ENCODE measurements around the gene NOD1. TPM values are rescaled to one million over a fixed set of nuclear protein-coding genes. Genes with fewer than 3 reads are reported as not detected.

Gene NOD1
- total and polyA plus RNA-seq, 2 of the 13 experiments (the other 11 are each of a cell fraction or from before 2014, with no cell fraction given), result 1.7 to 2.9 TPM

DNA sequence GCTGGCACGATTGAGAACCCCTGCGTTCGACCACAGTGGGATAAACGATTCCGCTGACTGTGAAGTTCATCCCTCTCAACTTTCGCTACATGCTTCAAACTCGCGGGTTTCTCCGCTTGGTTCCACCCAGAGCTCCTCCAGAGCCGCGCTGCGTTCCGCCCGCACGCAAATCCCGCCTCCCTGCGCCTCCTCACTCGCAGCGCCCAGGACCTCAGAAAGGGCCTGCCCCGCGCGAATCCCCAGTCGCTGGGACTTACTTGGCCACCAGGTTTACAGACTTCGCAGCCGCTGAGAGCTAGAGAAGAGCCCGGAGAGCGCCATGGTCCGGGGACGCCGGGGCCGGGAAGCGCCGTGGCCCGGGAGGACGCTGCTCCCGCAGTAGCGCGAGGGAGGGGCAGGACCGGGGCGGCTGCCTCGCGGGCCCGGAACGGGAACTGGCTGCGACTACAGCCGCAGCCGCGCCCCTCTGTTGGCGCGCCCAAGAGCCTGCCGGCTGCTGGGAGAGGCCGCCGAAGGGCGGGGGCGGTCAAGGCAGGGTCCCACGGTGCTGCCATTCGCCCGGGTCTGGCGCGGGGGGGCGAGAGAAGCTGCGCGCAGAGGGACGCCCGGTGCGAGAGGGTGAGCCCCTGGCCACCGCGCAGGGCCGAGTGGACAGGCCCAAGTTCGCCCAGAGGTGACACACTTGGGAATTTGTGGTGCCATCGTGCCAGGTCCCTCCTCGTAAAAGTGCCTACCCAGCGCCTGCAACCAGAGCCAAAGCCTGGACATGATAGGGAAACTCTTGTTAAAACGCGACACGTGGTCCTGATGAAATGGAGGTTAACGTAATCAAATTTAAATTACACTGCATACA, at the start of gene NOD1 (continued):
- TF ChIP-seq, protein P1, sequence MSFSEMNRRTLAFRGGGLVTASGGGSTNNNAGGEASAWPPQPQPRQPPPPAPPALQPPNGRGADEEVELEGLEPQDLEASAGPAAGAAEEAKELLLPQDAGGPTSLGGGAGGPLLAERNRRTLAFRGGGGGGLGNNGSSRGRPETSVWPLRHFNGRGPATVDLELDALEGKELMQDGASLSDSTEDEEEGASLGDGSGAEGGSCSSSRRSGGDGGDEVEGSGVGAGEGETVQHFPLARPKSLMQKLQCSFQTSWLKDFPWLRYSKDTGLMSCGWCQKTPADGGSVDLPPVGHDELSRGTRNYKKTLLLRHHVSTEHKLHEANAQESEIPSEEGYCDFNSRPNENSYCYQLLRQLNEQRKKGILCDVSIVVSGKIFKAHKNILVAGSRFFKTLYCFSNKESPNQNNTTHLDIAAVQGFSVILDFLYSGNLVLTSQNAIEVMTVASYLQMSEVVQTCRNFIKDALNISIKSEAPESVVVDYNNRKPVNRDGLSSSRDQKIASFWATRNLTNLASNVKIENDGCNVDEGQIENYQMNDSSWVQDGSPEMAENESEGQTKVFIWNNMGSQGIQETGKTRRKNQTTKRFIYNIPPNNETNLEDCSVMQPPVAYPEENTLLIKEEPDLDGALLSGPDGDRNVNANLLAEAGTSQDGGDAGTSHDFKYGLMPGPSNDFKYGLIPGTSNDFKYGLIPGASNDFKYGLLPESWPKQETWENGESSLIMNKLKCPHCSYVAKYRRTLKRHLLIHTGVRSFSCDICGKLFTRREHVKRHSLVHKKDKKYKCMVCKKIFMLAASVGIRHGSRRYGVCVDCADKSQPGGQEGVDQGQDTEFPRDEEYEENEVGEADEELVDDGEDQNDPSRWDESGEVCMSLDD (CRISPR knock-in tag; IDR thresholded peaks at IDR 0.05; ENCODE audit: borderline replicate concordance), result no peak
- TF ChIP-seq, protein P2, sequence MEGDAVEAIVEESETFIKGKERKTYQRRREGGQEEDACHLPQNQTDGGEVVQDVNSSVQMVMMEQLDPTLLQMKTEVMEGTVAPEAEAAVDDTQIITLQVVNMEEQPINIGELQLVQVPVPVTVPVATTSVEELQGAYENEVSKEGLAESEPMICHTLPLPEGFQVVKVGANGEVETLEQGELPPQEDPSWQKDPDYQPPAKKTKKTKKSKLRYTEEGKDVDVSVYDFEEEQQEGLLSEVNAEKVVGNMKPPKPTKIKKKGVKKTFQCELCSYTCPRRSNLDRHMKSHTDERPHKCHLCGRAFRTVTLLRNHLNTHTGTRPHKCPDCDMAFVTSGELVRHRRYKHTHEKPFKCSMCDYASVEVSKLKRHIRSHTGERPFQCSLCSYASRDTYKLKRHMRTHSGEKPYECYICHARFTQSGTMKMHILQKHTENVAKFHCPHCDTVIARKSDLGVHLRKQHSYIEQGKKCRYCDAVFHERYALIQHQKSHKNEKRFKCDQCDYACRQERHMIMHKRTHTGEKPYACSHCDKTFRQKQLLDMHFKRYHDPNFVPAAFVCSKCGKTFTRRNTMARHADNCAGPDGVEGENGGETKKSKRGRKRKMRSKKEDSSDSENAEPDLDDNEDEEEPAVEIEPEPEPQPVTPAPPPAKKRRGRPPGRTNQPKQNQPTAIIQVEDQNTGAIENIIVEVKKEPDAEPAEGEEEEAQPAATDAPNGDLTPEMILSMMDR (CRISPR knock-in tag; IDR thresholded peaks at IDR 0.05), result peak; percentile 40; the same call in 1 of the 2 replicates
- no peak; the same call in 1 of the 2 replicates for TF ChIP-seq ZNF644 (CRISPR knock-in tag; IDR thresholded peaks at IDR 0.05; ENCODE audit: low read depth)
- TF ChIP-seq HDAC2 (CRISPR knock-in tag; IDR thresholded peaks at IDR 0.05), result peak; percentile 38; the same call in 1 of the 2 replicates
- no peak for TF ChIP-seq TCF7L2 (IDR thresholded peaks at IDR 0.05; ENCODE audit: low read depth, low read length)
- TF ChIP-seq, protein P3, sequence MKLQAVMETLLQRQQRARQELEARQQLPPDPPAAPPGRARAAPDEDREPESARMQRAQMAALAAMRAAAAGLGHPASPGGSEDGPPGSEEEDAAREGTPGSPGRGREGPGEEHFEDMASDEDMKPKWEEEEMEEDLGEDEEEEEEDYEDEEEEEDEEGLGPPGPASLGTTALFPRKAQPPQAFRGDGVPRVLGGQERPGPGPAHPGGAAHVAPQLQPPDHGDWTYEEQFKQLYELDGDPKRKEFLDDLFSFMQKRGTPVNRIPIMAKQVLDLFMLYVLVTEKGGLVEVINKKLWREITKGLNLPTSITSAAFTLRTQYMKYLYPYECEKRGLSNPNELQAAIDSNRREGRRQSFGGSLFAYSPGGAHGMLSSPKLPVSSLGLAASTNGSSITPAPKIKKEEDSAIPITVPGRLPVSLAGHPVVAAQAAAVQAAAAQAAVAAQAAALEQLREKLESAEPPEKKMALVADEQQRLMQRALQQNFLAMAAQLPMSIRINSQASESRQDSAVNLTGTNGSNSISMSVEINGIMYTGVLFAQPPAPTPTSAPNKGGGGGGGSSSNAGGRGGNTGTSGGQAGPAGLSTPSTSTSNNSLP (IDR thresholded peaks at IDR 0.05; ENCODE audit: low read depth, low read length), result no peak
- peak; percentile 54 for TF ChIP-seq TEAD3 (CRISPR knock-in tag; optimal IDR thresholded peaks at IDR 0.05; ENCODE audit: borderline replicate concordance)
- TF ChIP-seq, protein P4, sequence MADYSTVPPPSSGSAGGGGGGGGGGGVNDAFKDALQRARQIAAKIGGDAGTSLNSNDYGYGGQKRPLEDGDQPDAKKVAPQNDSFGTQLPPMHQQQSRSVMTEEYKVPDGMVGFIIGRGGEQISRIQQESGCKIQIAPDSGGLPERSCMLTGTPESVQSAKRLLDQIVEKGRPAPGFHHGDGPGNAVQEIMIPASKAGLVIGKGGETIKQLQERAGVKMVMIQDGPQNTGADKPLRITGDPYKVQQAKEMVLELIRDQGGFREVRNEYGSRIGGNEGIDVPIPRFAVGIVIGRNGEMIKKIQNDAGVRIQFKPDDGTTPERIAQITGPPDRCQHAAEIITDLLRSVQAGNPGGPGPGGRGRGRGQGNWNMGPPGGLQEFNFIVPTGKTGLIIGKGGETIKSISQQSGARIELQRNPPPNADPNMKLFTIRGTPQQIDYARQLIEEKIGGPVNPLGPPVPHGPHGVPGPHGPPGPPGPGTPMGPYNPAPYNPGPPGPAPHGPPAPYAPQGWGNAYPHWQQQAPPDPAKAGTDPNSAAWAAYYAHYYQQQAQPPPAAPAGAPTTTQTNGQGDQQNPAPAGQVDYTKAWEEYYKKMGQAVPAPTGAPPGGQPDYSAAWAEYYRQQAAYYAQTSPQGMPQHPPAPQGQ (CRISPR knock-in tag; IDR thresholded peaks at IDR 0.05; ENCODE audit: borderline replicate concordance), result 0 out of 2 replicates have a peak, but pooled peaks have one; percentile 35
- no peak for TF ChIP-seq ZNF234 (CRISPR knock-in tag; conservative IDR thresholded peaks at IDR 0.05)
- TF ChIP-seq ZNF207 (IDR thresholded peaks at IDR 0.05; ENCODE audit: borderline replicate concordance), result no peak
- no peak for TF ChIP-seq CREB1 (IDR thresholded peaks at IDR 0.05)
- no peak for TF ChIP-seq CREB1 (CRISPR knock-in tag; IDR thresholded peaks at IDR 0.05)
- peak; percentile 79; the same call in 1 of the 2 replicates for TF ChIP-seq AKAP8 (CRISPR knock-in tag; IDR thresholded peaks at IDR 0.05)
- TF ChIP-seq MBD4 (IDR thresholded peaks at IDR 0.05; ENCODE audit: borderline replicate concordance, low read length), result no peak
- no peak for TF ChIP-seq ELF3 (CRISPR knock-in tag; IDR thresholded peaks at IDR 0.05)
- no peak for TF ChIP-seq SNAI1 (CRISPR knock-in tag; IDR thresholded peaks at IDR 0.05; ENCODE audit: borderline replicate concordance)
- TF ChIP-seq JDP2 (CRISPR knock-in tag; IDR thresholded peaks at IDR 0.05; ENCODE audit: borderline replicate concordance), result no peak
- TF ChIP-seq ZNF430 (CRISPR knock-in tag; IDR thresholded peaks at IDR 0.05), result no peak
- TF ChIP-seq, protein P5, sequence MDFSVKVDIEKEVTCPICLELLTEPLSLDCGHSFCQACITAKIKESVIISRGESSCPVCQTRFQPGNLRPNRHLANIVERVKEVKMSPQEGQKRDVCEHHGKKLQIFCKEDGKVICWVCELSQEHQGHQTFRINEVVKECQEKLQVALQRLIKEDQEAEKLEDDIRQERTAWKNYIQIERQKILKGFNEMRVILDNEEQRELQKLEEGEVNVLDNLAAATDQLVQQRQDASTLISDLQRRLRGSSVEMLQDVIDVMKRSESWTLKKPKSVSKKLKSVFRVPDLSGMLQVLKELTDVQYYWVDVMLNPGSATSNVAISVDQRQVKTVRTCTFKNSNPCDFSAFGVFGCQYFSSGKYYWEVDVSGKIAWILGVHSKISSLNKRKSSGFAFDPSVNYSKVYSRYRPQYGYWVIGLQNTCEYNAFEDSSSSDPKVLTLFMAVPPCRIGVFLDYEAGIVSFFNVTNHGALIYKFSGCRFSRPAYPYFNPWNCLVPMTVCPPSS (IDR thresholded peaks at IDR 0.05), result no peak
- no peak for TF ChIP-seq KLF13 (CRISPR knock-in tag; IDR thresholded peaks at IDR 0.05)

Data from HepG2 (cell line).